BE2C (cell line): ENCODE results near the gene DCUN1D3.

Experiments
- DNase-seq: peaks from one replicate; pipeline ENCODE4 v3.0.0-alpha.2; 2020
- H3K27me3 ChIP-seq: fragments of 250-450 bp; sonication (Bioruptor Pico); 2 replicates; pipeline ENCODE4 v1.5.1; 2020; ENCODE audit warnings: mild to moderate bottlenecking
- H3K36me3 ChIP-seq: fragments of 250-450 bp; sonication (Bioruptor Pico); 2 replicates; pipeline ENCODE4 v1.5.1; 2020; ENCODE audit warnings: mild to moderate bottlenecking
- H3K4me1 ChIP-seq: fragments of 250-450 bp; sonication (Bioruptor Pico); 2 replicates; pipeline ENCODE4 v1.5.1; 2020
- H3K4me3 ChIP-seq: 2 replicates; pipeline ENCODE4 v1.5.1; 2011; ENCODE audit warnings: low read depth, low read length
- H3K9me3 ChIP-seq: fragments of 250-450 bp; sonication (Bioruptor Pico); 2 replicates; pipeline ENCODE4 v1.5.1; 2020
- CTCF ChIP-seq: IDR thresholded peaks from 2 replicates; pipeline ENCODE4 v1.5.1; 2012; ENCODE audit warnings: mild to moderate bottlenecking, low read depth, low read length

Gene DCUN1D3

DNA sequence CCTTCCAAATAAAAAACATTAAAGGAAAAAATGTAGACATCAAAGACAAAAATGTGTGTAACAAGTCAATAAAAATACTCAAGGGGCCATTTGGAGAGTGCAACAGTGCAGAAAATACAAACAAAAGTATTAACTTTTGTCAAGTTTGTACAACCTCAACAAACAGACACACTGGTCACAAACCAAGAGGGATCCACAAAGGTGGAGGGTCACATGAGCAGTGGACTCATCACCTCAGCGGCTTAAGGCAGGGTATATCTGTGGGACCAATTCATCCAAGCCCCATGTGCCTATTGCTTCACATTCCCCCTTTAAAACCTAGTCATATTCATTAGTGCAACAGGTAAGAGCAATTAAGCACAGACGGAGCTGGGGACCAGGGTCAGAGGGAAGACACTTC lies 45.2 kb downstream of the DCUN1D3 start:
- no peaks in the 10 kb centered on the region for H3K27me3 ChIP-seq
- no peak for DNase-seq
- no peaks in the 10 kb centered on the region; the same call in 1 of the 2 replicates for H3K4me1 ChIP-seq
- no peak for TF ChIP-seq CTCF
- 0 out of 2 replicates have a peak, but pooled peaks cover 4% of the 10 kb centered on the region for H3K36me3 ChIP-seq
- no peak overlapping the region for H3K4me3 ChIP-seq
- H3K9me3 ChIP-seq: no peaks in the 10 kb centered on the region

DNA sequence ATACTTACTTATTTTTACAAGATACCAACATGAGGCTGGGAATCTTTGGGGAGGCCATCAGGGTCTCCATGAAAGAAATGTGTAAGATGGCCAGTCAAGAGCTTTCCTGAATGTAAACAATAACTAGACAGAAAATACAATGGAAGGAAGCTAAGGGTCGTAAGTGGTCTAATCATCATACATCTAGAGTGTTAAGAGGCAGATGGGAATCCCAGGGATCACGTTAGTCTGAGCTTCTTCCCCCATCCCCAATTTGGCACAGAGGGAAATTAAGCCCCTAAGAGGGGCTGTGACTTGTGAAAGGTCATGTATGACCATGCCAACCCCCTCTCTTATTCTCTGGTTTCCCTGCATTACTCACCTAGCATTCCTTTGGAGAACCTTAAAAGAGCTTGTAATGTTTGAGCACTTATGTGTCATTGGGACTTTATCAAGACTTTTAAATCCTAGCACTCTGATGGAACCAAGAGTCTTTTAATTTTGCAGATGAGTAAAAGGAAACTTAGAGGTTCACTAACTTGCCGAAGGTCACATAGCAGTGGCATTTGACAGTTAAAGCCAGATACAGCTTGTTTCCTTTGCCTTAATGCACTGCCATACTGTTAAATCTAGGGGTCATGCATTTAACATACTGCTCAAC lies 46.1 kb downstream of the DCUN1D3 start:
- no peak for DNase-seq
- no peak for TF ChIP-seq CTCF
- no peaks in the 10 kb centered on the region for H3K9me3 ChIP-seq
- no peaks in the 10 kb centered on the region for H3K36me3 ChIP-seq
- no peaks in the 10 kb centered on the region; the same call in 1 of the 2 replicates for H3K4me1 ChIP-seq
- no peaks in the 10 kb centered on the region for H3K27me3 ChIP-seq
- H3K4me3 ChIP-seq: no peak overlapping the region

GRCh38 chr16:20853143-20853542 lies 47.0 kb downstream of the DCUN1D3 start:
- no peak for DNase-seq
- H3K9me3 ChIP-seq: no peaks in the 10 kb centered on the region
- TF ChIP-seq CTCF: no peak
- H3K27me3 ChIP-seq: no peaks in the 10 kb centered on the region
- no peaks in the 10 kb centered on the region; the same call in 1 of the 2 replicates for H3K4me1 ChIP-seq
- no peaks in the 10 kb centered on the region for H3K36me3 ChIP-seq
- H3K4me3 ChIP-seq: no peak overlapping the region

DNA sequence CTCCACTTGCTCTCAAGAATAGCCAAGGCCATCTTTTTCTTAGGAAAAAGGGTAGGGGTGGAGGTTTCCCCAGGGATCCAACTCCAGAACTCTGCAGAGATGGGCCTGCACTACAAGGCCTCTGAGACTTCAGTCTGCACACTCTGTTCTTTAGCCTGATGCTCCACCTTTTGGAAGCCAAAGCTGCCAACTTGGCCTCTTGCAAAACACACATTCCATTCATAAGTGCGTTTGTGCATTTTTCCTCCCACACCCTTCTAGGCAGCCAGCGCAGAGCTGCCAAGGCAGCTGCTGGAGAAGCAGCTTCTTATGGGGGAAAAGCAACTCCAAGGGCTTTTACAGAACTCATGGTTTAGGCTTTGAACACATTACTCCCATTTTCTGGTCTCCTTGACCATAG lies 48.6 kb downstream of the DCUN1D3 start:
- H3K4me3 ChIP-seq: no peak overlapping the region
- TF ChIP-seq CTCF: no peak
- H3K27me3 ChIP-seq: no peaks in the 10 kb centered on the region
- no peak for DNase-seq
- H3K4me1 ChIP-seq: no peaks in the 10 kb centered on the region; the same call in 1 of the 2 replicates
- H3K9me3 ChIP-seq: no peaks in the 10 kb centered on the region
- H3K36me3 ChIP-seq: no peaks in the 10 kb centered on the region; the same call in 1 of the 2 replicates

- DNase-seq: no peak
- Histone ChIP-seq H3K27me3 (no peaks in the 10 kb centered on the region), H3K36me3 (no peaks in the 10 kb centered on the region; the same call in 1 of the 2 replicates), H3K4me1 (no peaks in the 10 kb centered on the region; the same call in 1 of the 2 replicates), H3K9me3 (no peaks in the 10 kb centered on the region), H3K4me3 (no peak overlapping the region)
- no peak for TF ChIP-seq CTCF
Measured at GRCh38 chr16:20850981-20851380, 49.2 kb downstream of the DCUN1D3 start.

GRCh38 chr16:20849589-20850390 lies 50.4 kb downstream of the DCUN1D3 start:
- H3K4me1 ChIP-seq: no peaks in the 10 kb centered on the region; the same call in 1 of the 2 replicates
- peak; percentile 66 for DNase-seq
- no peaks in the 10 kb centered on the region for H3K9me3 ChIP-seq
- H3K27me3 ChIP-seq: no peaks in the 10 kb centered on the region
- TF ChIP-seq CTCF: peak; percentile 100
- no peak overlapping the region for H3K4me3 ChIP-seq
- H3K36me3 ChIP-seq: no peaks in the 10 kb centered on the region; the same call in 1 of the 2 replicates
